GM23338 (cell line): ENCODE data around the gene KCTD7. TPM values are rescaled to one million over a fixed set of nuclear protein-coding genes. Genes with fewer than 3 reads are reported as not detected.

ENCODE experiments used
- ATAC-seq: fragments of 200-7000 bp; cut with Tn5 transposase; 3 replicates; pipeline ENCODE4 v1.9.1; 2020
- DNase-seq: peaks from one replicate; pipeline ENCODE4 v3.0.0-alpha.2; 2015; ENCODE audit warnings: low spot score
- H2AFZ ChIP-seq: fragments of 200-600 bp; sonication (generic); 2 replicates; pipeline ENCODE4 v1.8.0; 2016; ENCODE audit warnings: antibody characterized with exemption, mild to moderate bottlenecking, moderate library complexity
- H3F3A ChIP-seq: fragments of 200-600 bp; sonication (generic); replicated peaks from 2 replicates; pipeline ENCODE4 v1.8.0; 2017; ENCODE audit warnings: antibody characterized with exemption, mixed run types, low read depth
- H3K27ac ChIP-seq: fragments of 200-600 bp; sonication (generic); 2 replicates; pipeline ENCODE4 v1.6.1; 2016; ENCODE audit warnings: low read depth
- H3K27me3 ChIP-seq: fragments of 200-600 bp; sonication (generic); 2 replicates; pipeline ENCODE4 v1.8.0; 2016; ENCODE audit warnings: mild to moderate bottlenecking, mixed run types, moderate library complexity; ENCODE audit not compliant: insufficient read depth
- H3K36me3 ChIP-seq: fragments of 200-600 bp; sonication (generic); 2 replicates; pipeline ENCODE4 v1.8.0; 2016; ENCODE audit warnings: mild to moderate bottlenecking; ENCODE audit not compliant: insufficient read depth
- H3K4me1 ChIP-seq: fragments of 200-600 bp; sonication (generic); 2 replicates; pipeline ENCODE4 v1.8.0; 2016; ENCODE audit warnings: mild to moderate bottlenecking, moderate library complexity; ENCODE audit not compliant: insufficient read depth
- H3K4me2 ChIP-seq: fragments of 200-600 bp; sonication (generic); 2 replicates; pipeline ENCODE4 v1.7.1; 2017; ENCODE audit warnings: mixed run types
- H3K4me3 ChIP-seq: fragments of 200-600 bp; sonication (generic); 2 replicates; pipeline ENCODE4 v1.6.1; 2016; ENCODE audit warnings: mixed run types
- H3K79me2 ChIP-seq: fragments of 200-600 bp; sonication (generic); replicated peaks from 2 replicates; pipeline ENCODE4 v1.8.0; 2017; ENCODE audit warnings: mild to moderate bottlenecking; ENCODE audit not compliant: insufficient read depth
- H3K9me2 ChIP-seq: fragments of 200-600 bp; sonication (generic); 2 replicates; pipeline ENCODE4 v1.8.0; 2017; ENCODE audit not compliant: insufficient read depth
- H4K20me1 ChIP-seq: fragments of 200-600 bp; sonication (generic); replicated peaks from 2 replicates; pipeline ENCODE4 v1.8.0; 2017; ENCODE audit warnings: mild to moderate bottlenecking; ENCODE audit not compliant: insufficient read depth
- H3K27ac Mint-ChIP-seq: 2 replicates; pipeline ENCODE4 v1.8.0; 2020; ENCODE audit warnings: inconsistent platforms, mild to moderate bottlenecking, moderate library complexity, mixed read lengths
- H3K27me3 Mint-ChIP-seq: 3 replicates; pipeline ENCODE4 v1.8.0; 2022; ENCODE audit warnings: low read depth, mild to moderate bottlenecking, moderate library complexity, mixed read lengths, inconsistent platforms; ENCODE audit not compliant: insufficient read depth, poor library complexity
- H3K36me3 Mint-ChIP-seq: 3 replicates; pipeline ENCODE4 v1.8.0; 2021; ENCODE audit warnings: low read depth, mild to moderate bottlenecking, inconsistent platforms, moderate library complexity, mixed read lengths
- H3K4me1 Mint-ChIP-seq: 3 replicates; pipeline ENCODE4 v1.8.0; 2020; ENCODE audit warnings: mild to moderate bottlenecking, inconsistent platforms, mixed read lengths
- H3K4me3 Mint-ChIP-seq: 3 replicates; pipeline ENCODE4 v1.8.0; 2021; ENCODE audit warnings: moderate library complexity, mild to moderate bottlenecking, inconsistent platforms, mixed read lengths
- H3K9me3 Mint-ChIP-seq: 3 replicates; pipeline ENCODE4 v1.8.0; 2020; ENCODE audit warnings: moderate library complexity, mild to moderate bottlenecking, inconsistent platforms, mixed read lengths
- CREB1 ChIP-seq: fragments of 250-450 bp; sonication (Bioruptor Pico); IDR thresholded peaks from 2 replicates; pipeline ENCODE4 v1.5.0; 2020; ENCODE audit warnings: low read depth, mild to moderate bottlenecking, moderate library complexity
- CTCF ChIP-seq, 2 experiments: fragments of 200-600 bp in 1 of 2; sonication (generic) in 1 of 2; conservative IDR thresholded peaks; 2 replicates each; pipeline versions ENCODE4 v1.5.1 to v1.6.1; 2016 to 2017; ENCODE audit warnings: antibody characterized with exemption in 2 of 2, low read depth in 2 of 2, mild to moderate bottlenecking in 2 of 2, moderate library complexity in 1 of 2
- ETS1 ChIP-seq: IDR thresholded peaks from 2 replicates; pipeline ENCODE4 v1.6.1; 2016; ENCODE audit warnings: antibody characterized with exemption
- EZH2 ChIP-seq: fragments of 200-600 bp; sonication (generic); IDR thresholded peaks from one replicate; pipeline ENCODE4 v1.8.0; 2017; ENCODE audit warnings: antibody characterized with exemption, mild to moderate bottlenecking, low read depth; ENCODE audit not compliant: unreplicated experiment
- EZH2phosphoT487 ChIP-seq: fragments of 200-600 bp; sonication (generic); IDR thresholded peaks from one replicate; pipeline ENCODE4 v1.8.1; 2018; ENCODE audit warnings: antibody characterized with exemption; ENCODE audit not compliant: unreplicated experiment
- JUNB ChIP-seq: IDR thresholded peaks from one replicate; pipeline ENCODE4 v1.6.1; 2016; ENCODE audit warnings: antibody characterized with exemption; ENCODE audit not compliant: unreplicated experiment
- NANOG ChIP-seq: IDR thresholded peaks from 2 replicates; pipeline ENCODE4 v1.6.1; 2016; ENCODE audit warnings: antibody characterized with exemption, borderline replicate concordance
- POLR2AphosphoS5 ChIP-seq: IDR thresholded peaks from 2 replicates; pipeline ENCODE4 v1.6.1; 2016; ENCODE audit warnings: antibody characterized with exemption, low read depth
- REST ChIP-seq: IDR thresholded peaks from one replicate; pipeline ENCODE4 v1.6.1; 2018; ENCODE audit warnings: antibody characterized with exemption; ENCODE audit not compliant: unreplicated experiment
- STAT1 ChIP-seq: IDR thresholded peaks from one replicate; pipeline ENCODE4 v1.6.1; 2016; ENCODE audit warnings: antibody characterized with exemption; ENCODE audit not compliant: unreplicated experiment
- ZNF114 ChIP-seq: fragments of 250-450 bp; sonication (Bioruptor Pico); IDR thresholded peaks from 2 replicates; pipeline ENCODE4 v1.5.0; 2020; ENCODE audit warnings: mild to moderate bottlenecking, moderate library complexity
- ZNF331 ChIP-seq: fragments of 250-450 bp; sonication (Bioruptor Pico); IDR thresholded peaks from 2 replicates; pipeline ENCODE4 v1.5.0; 2020; ENCODE audit warnings: low read depth, mild to moderate bottlenecking, moderate library complexity
- ZNF462 ChIP-seq: fragments of 250-450 bp; sonication (Bioruptor Pico); IDR thresholded peaks from 2 replicates; pipeline ENCODE4 v1.5.0; 2020; ENCODE audit warnings: mild to moderate bottlenecking, moderate library complexity
- polyA plus RNA-seq: library from polyadenylated mRNA; unstranded; fragments of >200 nt; fragmentation: Nextera tagmentation; extraction: Ambion mirVana; gene quantifications from 2 replicates; pipeline ENCODE4 v1.2.1, GENCODE V29; 2016
- total RNA-seq: library from RNA; depleted of rRNA; stranded (reverse); fragments of >200 nt; shearing (Covaris generic); gene quantifications from 2 replicates; pipeline ENCODE4 v1.2.3, GENCODE V29; 2014

Gene KCTD7
- total and polyA plus RNA-seq, 2 experiments from 2014 or later, result 3.7 to 21.0 TPM

- Mint-ChIP-seq H3K27me3 (peaks cover 8% of the 10 kb centered on the region), H3K27ac (no peak overlapping the region), H3K4me1 (no peaks in the 10 kb centered on the region), H3K36me3 (peaks cover 33% of the 10 kb centered on the region), H3K4me3 (no peak overlapping the region), H3K9me3 (no peaks in the 10 kb centered on the region; the same call in 2 of the 3 replicates)
- Histone ChIP-seq H3K27me3 (no peaks in the 10 kb centered on the region), H3K4me2 (no peak overlapping the region), H3K79me2 (no peaks in the 10 kb centered on the region), H3K36me3 (peaks cover 21% of the 10 kb centered on the region), H4K20me1 (no peaks in the 10 kb centered on the region), H3K4me1 (no peaks in the 10 kb centered on the region), H3K27ac (no peak overlapping the region), H3F3A (no peaks in the 10 kb centered on the region), H3K9me2 (no peaks in the 10 kb centered on the region), H3K4me3 (no peak overlapping the region), H2AFZ (no peak overlapping the region)
- ATAC-seq (no peak), DNase-seq (no peak)
- TF ChIP-seq NANOG (no peak), EZH2phosphoT487 (no peak), CTCF (conservative IDR thresholded peaks at IDR 0.05; ENCODE audit: low read depth in 2 of 2) (no peak), CREB1 (CRISPR knock-in tag) (no peak), ZNF114 (CRISPR knock-in tag) (no peak), EZH2 (no peak), STAT1 (no peak), REST (no peak), ETS1 (no peak), ZNF331 (CRISPR knock-in tag) (no peak), ZNF462 (no peak), POLR2AphosphoS5 (no peak), JUNB (no peak)
Observed at GRCh38 chr7:66642186-66642585, 13.5 kb downstream of the KCTD7 start.
